ENCODE results near the gene IPP. TPM values are rescaled to one million over a fixed set of nuclear protein-coding genes. Genes with fewer than 3 reads are reported as not detected.

Gene IPP
- total and polyA plus RNA-seq, 2 of the 4 experiments (the other 2 are of a cell fraction) = 4.6 to 10.6 TPM

DNA sequence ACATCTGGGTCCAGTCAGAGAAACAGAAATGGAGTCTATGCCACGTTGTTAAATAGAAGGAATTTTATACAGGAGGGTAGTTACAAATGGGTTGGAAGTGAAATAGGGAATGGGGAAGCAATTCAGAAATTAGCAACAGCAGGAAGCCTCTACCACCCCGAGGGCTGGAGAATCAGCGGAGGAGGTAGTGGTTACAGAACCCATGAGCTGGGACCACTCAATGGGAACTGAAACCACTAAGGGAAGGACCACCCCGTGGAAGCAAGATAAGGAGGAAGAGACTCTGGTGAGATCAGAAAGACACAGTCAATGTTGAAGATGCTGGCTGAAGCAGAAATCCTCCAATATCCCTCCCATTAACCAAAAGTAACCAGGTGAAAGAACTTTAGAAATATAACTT is 37.5 kb upstream of the IPP start:
- WGBS, 2 experiments (ENCODE audit: extremely low coverage in 2 of 2, insufficient read length in 1 of 2) = 20% methylated on average over 1 of the region's 4 CpGs; no CpG with 5 or more reads in 1 of the 2 experiments
- Histone ChIP-seq H3K4me1 (ENCODE audit: control insufficient read depth, insufficient read depth, low read length) (no peaks in the 10 kb centered on the region), H3K4me3 (ENCODE audit: insufficient read depth, low read depth, low read length) (no peak overlapping the region), H3K9me1 (ENCODE audit: insufficient read depth, low read length) (no peaks in the 10 kb centered on the region), H2BK5ac (ENCODE audit: low read depth, low read length, poor library complexity, severe bottlenecking) (no peak overlapping the region), H3K27ac (ENCODE audit: insufficient read depth, low read length) (no peak overlapping the region), H4K20me1 (ENCODE audit: insufficient read depth, low read length) (no peaks in the 10 kb centered on the region), H2AK9ac (replicated peaks; ENCODE audit: low read depth, low read length, poor library complexity) (no peak overlapping the region), H2AFZ (replicated peaks; ENCODE audit: low read length, poor library complexity) (no peak overlapping the region), H2BK20ac (ENCODE audit: low read depth, low read length) (no peak overlapping the region), H2BK15ac (ENCODE audit: low read depth, low read length) (no peak overlapping the region), H3K9ac (ENCODE audit: low read depth, low read length) (no peak overlapping the region), H3K9me3 (ENCODE audit: control insufficient read depth, insufficient read depth, low read length) (no peaks in the 10 kb centered on the region), H4K8ac (ENCODE audit: low read depth in 2 of 2, low read length in 2 of 2) (no peak overlapping the region), H2AK5ac (ENCODE audit: low read depth, low read length) (no peak overlapping the region), H3K23ac (ENCODE audit: low read depth, low read length) (no peak overlapping the region), H3K36me3 (ENCODE audit: control insufficient read depth, insufficient read depth, low read length) (no peaks in the 10 kb centered on the region), H3K18ac (ENCODE audit: low read depth, low read length) (no peak overlapping the region), H4K91ac (ENCODE audit: insufficient read depth, low read depth, low read length) (no peak overlapping the region), H3K14ac (replicated peaks; ENCODE audit: low read depth, low read length) (no peak overlapping the region), H3K79me1 (ENCODE audit: low read depth in 1 of 2, low read length in 2 of 2) (no peaks in the 10 kb centered on the region), H3K4ac (ENCODE audit: low read depth, low read length) (no peak overlapping the region), H3K56ac (ENCODE audit: extremely low read depth, insufficient read depth, low read length) (no peak overlapping the region), H3K27me3 (ENCODE audit: control insufficient read depth, insufficient read depth, low read length) (peaks cover 2% of the 10 kb centered on the region; the same call in 1 of the 2 replicates), H2BK120ac (ENCODE audit: low read depth, low read length) (no peak overlapping the region), H4K5ac (ENCODE audit: low read depth, low read length) (no peak overlapping the region), H3K4me2 (ENCODE audit: low read depth, low read length) (no peak overlapping the region)
- CTCF ChIA-PET = no interaction called here
- in situ Hi-C loops (cut with MboI; ENCODE audit: low sequenced_read_pairs) (no loop called here), dilution Hi-C loops (cut with HindIII; ENCODE audit: low sequenced_read_pairs, unreplicated experiment) (no loop called here), intact Hi-C loops (cut with micrococcal nuclease) (no loop called here)
- POLR2A ChIA-PET (ENCODE audit: unreplicated experiment) = no interaction called here
- ATAC-seq (ENCODE audit: low read depth) (no peak), DNase-seq (no peak)
- BruUV-seq (replicated peaks) = no TSS peak
- TF ChIP-seq NFE2L2 (IDR thresholded peaks at IDR 0.05; ENCODE audit: low read depth, low read length) = no peak
- no peak for TF ChIP-seq RCOR1 (IDR thresholded peaks at IDR 0.05; ENCODE audit: insufficient replicate concordance, low read length)
- TF ChIP-seq BHLHE40 (IDR thresholded peaks at IDR 0.05; ENCODE audit: low read depth, low read length) = no peak
- TF ChIP-seq, protein P1, sequence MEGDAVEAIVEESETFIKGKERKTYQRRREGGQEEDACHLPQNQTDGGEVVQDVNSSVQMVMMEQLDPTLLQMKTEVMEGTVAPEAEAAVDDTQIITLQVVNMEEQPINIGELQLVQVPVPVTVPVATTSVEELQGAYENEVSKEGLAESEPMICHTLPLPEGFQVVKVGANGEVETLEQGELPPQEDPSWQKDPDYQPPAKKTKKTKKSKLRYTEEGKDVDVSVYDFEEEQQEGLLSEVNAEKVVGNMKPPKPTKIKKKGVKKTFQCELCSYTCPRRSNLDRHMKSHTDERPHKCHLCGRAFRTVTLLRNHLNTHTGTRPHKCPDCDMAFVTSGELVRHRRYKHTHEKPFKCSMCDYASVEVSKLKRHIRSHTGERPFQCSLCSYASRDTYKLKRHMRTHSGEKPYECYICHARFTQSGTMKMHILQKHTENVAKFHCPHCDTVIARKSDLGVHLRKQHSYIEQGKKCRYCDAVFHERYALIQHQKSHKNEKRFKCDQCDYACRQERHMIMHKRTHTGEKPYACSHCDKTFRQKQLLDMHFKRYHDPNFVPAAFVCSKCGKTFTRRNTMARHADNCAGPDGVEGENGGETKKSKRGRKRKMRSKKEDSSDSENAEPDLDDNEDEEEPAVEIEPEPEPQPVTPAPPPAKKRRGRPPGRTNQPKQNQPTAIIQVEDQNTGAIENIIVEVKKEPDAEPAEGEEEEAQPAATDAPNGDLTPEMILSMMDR (conservative IDR thresholded peaks at IDR 0.05; ENCODE audit: low read depth, low read length) = no peak
- TF ChIP-seq POLR2A (IDR thresholded peaks at IDR 0.05; ENCODE audit: low read depth, low read length) = no peak
- no peak for TF ChIP-seq MAFK (IDR thresholded peaks at IDR 0.05; ENCODE audit: low read depth, low read length)
- TF ChIP-seq RAD21 (IDR thresholded peaks at IDR 0.05; ENCODE audit: low read length) = no peak
- TF ChIP-seq CHD1 (IDR thresholded peaks at IDR 0.05; ENCODE audit: low read depth, low read length) = no peak
- TF ChIP-seq MAZ (IDR thresholded peaks at IDR 0.05; ENCODE audit: borderline replicate concordance, low read depth, low read length) = no peak
- TF ChIP-seq MXI1 (IDR thresholded peaks at IDR 0.05; ENCODE audit: borderline replicate concordance, low read depth, low read length) = no peak
- TF ChIP-seq FOS (IDR thresholded peaks at IDR 0.05; ENCODE audit: low read depth, low read length) = no peak
- TF ChIP-seq, protein P2, sequence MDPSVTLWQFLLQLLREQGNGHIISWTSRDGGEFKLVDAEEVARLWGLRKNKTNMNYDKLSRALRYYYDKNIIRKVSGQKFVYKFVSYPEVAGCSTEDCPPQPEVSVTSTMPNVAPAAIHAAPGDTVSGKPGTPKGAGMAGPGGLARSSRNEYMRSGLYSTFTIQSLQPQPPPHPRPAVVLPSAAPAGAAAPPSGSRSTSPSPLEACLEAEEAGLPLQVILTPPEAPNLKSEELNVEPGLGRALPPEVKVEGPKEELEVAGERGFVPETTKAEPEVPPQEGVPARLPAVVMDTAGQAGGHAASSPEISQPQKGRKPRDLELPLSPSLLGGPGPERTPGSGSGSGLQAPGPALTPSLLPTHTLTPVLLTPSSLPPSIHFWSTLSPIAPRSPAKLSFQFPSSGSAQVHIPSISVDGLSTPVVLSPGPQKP (IDR thresholded peaks at IDR 0.05; ENCODE audit: borderline replicate concordance, low read depth, low read length) = no peak
- TF ChIP-seq, protein P3, sequence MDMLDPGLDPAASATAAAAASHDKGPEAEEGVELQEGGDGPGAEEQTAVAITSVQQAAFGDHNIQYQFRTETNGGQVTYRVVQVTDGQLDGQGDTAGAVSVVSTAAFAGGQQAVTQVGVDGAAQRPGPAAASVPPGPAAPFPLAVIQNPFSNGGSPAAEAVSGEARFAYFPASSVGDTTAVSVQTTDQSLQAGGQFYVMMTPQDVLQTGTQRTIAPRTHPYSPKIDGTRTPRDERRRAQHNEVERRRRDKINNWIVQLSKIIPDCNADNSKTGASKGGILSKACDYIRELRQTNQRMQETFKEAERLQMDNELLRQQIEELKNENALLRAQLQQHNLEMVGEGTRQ (IDR thresholded peaks at IDR 0.05; ENCODE audit: low read depth, low read length) = no peak
- no peak for TF ChIP-seq SMC3 (IDR thresholded peaks at IDR 0.05; ENCODE audit: low read depth, low read length)
- no peak for TF ChIP-seq RFX5 (IDR thresholded peaks at IDR 0.05; ENCODE audit: low read depth, low read length)
- TF ChIP-seq CEBPB (IDR thresholded peaks at IDR 0.05; ENCODE audit: low read depth, low read length) = no peak
